Panc1 (cell line): Measurements from ENCODE around the gene FKBP2. TPM values are rescaled to one million over a fixed set of nuclear protein-coding genes. Genes with fewer than 3 reads are reported as not detected.

Source experiments
- ATAC-seq: fragments of 200-7000 bp; cut with Tn5 transposase; 2 replicates; pipeline ENCODE4 v1.9.1; 2020; ENCODE audit warnings: mild to moderate bottlenecking, moderate library complexity
- BruUV-seq: library from RNA; stranded (reverse); fragments of 400-500 nt; replicated peaks from 2 replicates; lab custom pipeline; 2021; lab: Mats Ljungman, UMichigan
- CTCF ChIA-PET: fragments of 300-600 bp; sonication (Branson Sonifier 250); formaldehyde crosslinking; loops from one replicate; lab custom pipeline; 2022; ENCODE audit warnings: antibody characterized with exemption; lab: Charles Lee
- POLR2A ChIA-PET: fragments of 300-600 bp; sonication (Branson Sonifier 250); formaldehyde crosslinking; loops from one replicate; lab custom pipeline; 2022; ENCODE audit warnings: antibody characterized with exemption; lab: Charles Lee
- DNase-seq: peaks from one replicate; pipeline ENCODE4 v3.0.0-alpha.2; 2010; ENCODE audit warnings: low read depth, low spot score
- H3K27ac ChIP-seq: 2 replicates; pipeline ENCODE4 v1.5.1; 2011; ENCODE audit warnings: mild to moderate bottlenecking, low read length, inconsistent platforms
- H3K27me3 ChIP-seq: fragments of 200-500 bp; sonication (Bioruptor generic); 2 replicates; pipeline ENCODE4 v1.6.0; 2014; ENCODE audit warnings: low read length, inconsistent platforms; ENCODE audit not compliant: control insufficient read depth, insufficient read depth
- H3K36me3 ChIP-seq: fragments of 200-500 bp; sonication (Bioruptor generic); 2 replicates; pipeline ENCODE4 v1.5.1; 2014; ENCODE audit warnings: inconsistent platforms, mild to moderate bottlenecking, low read length, moderate library complexity; ENCODE audit not compliant: control insufficient read depth, insufficient read depth
- H3K4me1 ChIP-seq: 2 replicates; pipeline ENCODE4 v1.5.1; 2011; ENCODE audit warnings: inconsistent platforms, mild to moderate bottlenecking, low read length, moderate library complexity; ENCODE audit not compliant: control insufficient read depth, insufficient read depth
- H3K4me3 ChIP-seq, 2 experiments: 2 replicates each; pipeline ENCODE4 v1.5.1; 2011 to 2012; ENCODE audit warnings: low read depth in 2 of 2, low read length in 2 of 2, mild to moderate bottlenecking in 2 of 2, inconsistent platforms in 1 of 2, moderate library complexity in 1 of 2
- H3K9me3 ChIP-seq: fragments of 200-500 bp; sonication (Bioruptor generic); 2 replicates; pipeline ENCODE4 v1.5.1; 2014; ENCODE audit warnings: low read depth, mild to moderate bottlenecking, inconsistent platforms, low read length, moderate library complexity; ENCODE audit not compliant: control insufficient read depth, insufficient read depth
- POLR2AphosphoS5 ChIP-seq: IDR thresholded peaks from 2 replicates; pipeline ENCODE4 v1.6.1; 2012; ENCODE audit warnings: mild to moderate bottlenecking, low read depth, low read length, moderate library complexity
- REST ChIP-seq, 2 experiments: IDR thresholded peaks; 2 replicates each; pipeline ENCODE4 v1.6.1; 2011 to 2012; ENCODE audit warnings: low read depth in 2 of 2, control low read depth in 1 of 2, low read length in 1 of 2, mild to moderate bottlenecking in 1 of 2, moderate library complexity in 1 of 2; ENCODE audit not compliant: insufficient read depth in 1 of 2
- SIN3A ChIP-seq: IDR thresholded peaks from 2 replicates; pipeline ENCODE4 v1.6.1; 2012; ENCODE audit warnings: low read depth, mild to moderate bottlenecking, low read length, moderate library complexity, borderline replicate concordance; ENCODE audit not compliant: insufficient read depth
- TCF7L2 ChIP-seq: IDR thresholded peaks from 2 replicates; pipeline ENCODE4 v1.6.1; 2011; ENCODE audit warnings: mild to moderate bottlenecking, low read depth, low read length, inconsistent platforms
- in situ Hi-C: cut with HindIII; loops from 2 replicates; pipeline ENCODE4 v1.10.0; 2016; ENCODE audit warnings: low sequenced_read_pairs, low pct_unique_long_range_greater_than_20kb
- intact Hi-C: fragments of 100-400 bp; cut with micrococcal nuclease; formaldehyde crosslinking; loops from one replicate; pipeline ENCODE4 v1.10.0; 2022; ENCODE audit not compliant: unreplicated experiment
- total RNA-seq: library from RNA; stranded (reverse); gene quantifications from one replicate; pipeline ENCODE4 v1.2.1, GENCODE V29; 2021; ENCODE audit not compliant: unreplicated experiment
- TF ChIP-seq, protein P1 (sequence below): fragments of 450-650 bp; IDR thresholded peaks from 2 replicates; pipeline ENCODE4 v1.5.1; 2017; ENCODE audit warnings: mild to moderate bottlenecking

The FKBP2 gene
- total RNA-seq, 1 experiment from 2014 or later, result 71.8 TPM

- Histone ChIP-seq H3K9me3 (no peaks in the 10 kb centered on the region), H3K36me3 (no peaks in the 10 kb centered on the region; the same call in 1 of the 2 replicates), H3K4me1 (peaks cover 16% of the 10 kb centered on the region), H3K27me3 (no peaks in the 10 kb centered on the region), H3K27ac (peak overlapping the region; percentile 98), H3K4me3 (no peak overlapping the region)
- intact Hi-C loops (no loop called here), in situ Hi-C loops (no loop called here)
- ChIA-PET POLR2A (interaction anchor here (0.7 kb wide), 1 partner anchor 86 kb away, joined by 7 read pairs; no protein-coding TSS in a partner anchor), CTCF (interaction anchor here (0.7 kb wide), 2 partner anchors 15 to 57 kb away, joined by 6 to 12 read pairs; no protein-coding TSS in a partner anchor)
- ATAC-seq (no peak), DNase-seq (no peak)
- TF ChIP-seq SIN3A, result no peak
- no peak for TF ChIP-seq REST (IDR thresholded peaks at IDR 0.05; ENCODE audit: insufficient read depth in 1 of 2, low read depth in 2 of 2, low read length in 1 of 2)
- no peak for TF ChIP-seq TCF7L2
- TF ChIP-seq, protein P1, sequence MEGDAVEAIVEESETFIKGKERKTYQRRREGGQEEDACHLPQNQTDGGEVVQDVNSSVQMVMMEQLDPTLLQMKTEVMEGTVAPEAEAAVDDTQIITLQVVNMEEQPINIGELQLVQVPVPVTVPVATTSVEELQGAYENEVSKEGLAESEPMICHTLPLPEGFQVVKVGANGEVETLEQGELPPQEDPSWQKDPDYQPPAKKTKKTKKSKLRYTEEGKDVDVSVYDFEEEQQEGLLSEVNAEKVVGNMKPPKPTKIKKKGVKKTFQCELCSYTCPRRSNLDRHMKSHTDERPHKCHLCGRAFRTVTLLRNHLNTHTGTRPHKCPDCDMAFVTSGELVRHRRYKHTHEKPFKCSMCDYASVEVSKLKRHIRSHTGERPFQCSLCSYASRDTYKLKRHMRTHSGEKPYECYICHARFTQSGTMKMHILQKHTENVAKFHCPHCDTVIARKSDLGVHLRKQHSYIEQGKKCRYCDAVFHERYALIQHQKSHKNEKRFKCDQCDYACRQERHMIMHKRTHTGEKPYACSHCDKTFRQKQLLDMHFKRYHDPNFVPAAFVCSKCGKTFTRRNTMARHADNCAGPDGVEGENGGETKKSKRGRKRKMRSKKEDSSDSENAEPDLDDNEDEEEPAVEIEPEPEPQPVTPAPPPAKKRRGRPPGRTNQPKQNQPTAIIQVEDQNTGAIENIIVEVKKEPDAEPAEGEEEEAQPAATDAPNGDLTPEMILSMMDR, result no peak
- no peak for TF ChIP-seq POLR2AphosphoS5
- BruUV-seq, result no TSS peak
These were observed 26.5 kb downstream of the FKBP2 start for GRCh38 chr11:64267207-64267945.

DNA sequence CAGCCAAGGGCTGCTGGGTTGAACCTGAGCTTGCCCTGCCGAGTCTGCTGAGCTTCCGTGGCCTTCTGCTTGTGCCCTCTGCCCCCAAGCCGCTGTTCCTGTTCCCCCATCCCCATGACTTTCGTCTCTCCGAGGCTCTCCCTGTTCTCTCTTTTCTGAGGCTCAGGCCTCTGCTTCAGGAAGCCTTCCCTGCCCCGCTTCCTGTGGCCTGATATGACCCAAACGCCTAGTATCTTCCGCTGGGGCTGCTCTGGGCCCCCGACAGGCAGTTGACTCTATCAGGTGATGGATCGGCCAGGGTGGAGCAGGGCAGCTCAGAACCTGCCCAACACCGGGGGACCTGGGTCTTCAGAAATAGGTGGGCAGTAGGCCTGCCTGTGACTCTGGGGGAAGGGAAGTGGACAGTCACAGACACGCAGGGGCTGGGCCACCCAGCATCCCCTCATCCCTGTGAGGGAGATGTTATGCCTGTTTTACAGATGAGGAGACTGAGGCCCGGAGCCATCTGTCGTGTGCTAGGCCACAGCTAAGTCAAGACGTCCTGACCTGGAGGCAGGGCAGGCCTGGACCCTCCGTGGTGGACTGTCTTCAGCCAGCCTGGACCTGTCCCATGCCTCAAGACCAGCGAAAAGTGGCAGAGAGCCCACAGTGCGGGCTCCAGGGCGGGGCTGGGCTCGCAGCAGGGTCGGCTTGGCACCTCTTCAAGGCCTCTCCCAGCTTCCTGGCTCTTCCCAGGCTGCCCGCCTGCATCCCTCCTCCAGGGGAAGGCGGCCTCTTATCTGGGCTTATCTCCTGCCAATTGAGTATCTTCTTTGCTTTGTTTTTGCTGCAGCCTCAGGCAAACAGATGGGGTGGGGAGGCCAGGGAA, 27.4 kb downstream of the FKBP2 start:
- ATAC-seq, result no peak
- no peak for TF ChIP-seq TCF7L2
- 0 out of 2 replicates have a peak, but pooled peaks have one; percentile 4 for TF ChIP-seq POLR2AphosphoS5
- TF ChIP-seq SIN3A, result no peak
- no peak for TF ChIP-seq REST (IDR thresholded peaks at IDR 0.05; ENCODE audit: insufficient read depth in 1 of 2, low read depth in 2 of 2, low read length in 1 of 2)
- Histone ChIP-seq H3K9me3 (no peaks in the 10 kb centered on the region), H3K27me3 (no peaks in the 10 kb centered on the region), H3K27ac (peak overlapping the region; percentile 98), H3K4me1 (peaks cover 13% of the 10 kb centered on the region), H3K4me3 (peak overlapping the region; percentile 67 to 69), H3K36me3 (no peaks in the 10 kb centered on the region; the same call in 1 of the 2 replicates)
- ChIA-PET POLR2A (interaction anchor here (0.5 kb wide), 1 partner anchor 566 kb away, joined by 6 read pairs; no protein-coding TSS in a partner anchor), CTCF (interaction anchor here (0.7 kb wide), 2 partner anchors 16 to 58 kb away, joined by 6 to 12 read pairs; no protein-coding TSS in a partner anchor)
- in situ Hi-C loops (no loop called here), intact Hi-C loops (no loop called here)
- BruUV-seq, result no TSS peak
- DNase-seq, result no peak
